Measurements from ENCODE around the gene FAH.
"Not testable (repeated sequence)": the region's sequence is repeated elsewhere in the genome, so short reads cannot be mapped to it uniquely, and the experiment has no call there.

- TF ChIP-seq CSRNP3 (CRISPR knock-in tag; IDR thresholded peaks at IDR 0.05); ESRRG (CRISPR knock-in tag; IDR thresholded peaks at IDR 0.05); ZNF8 (CRISPR knock-in tag; IDR thresholded peaks at IDR 0.05); PATZ1 (CRISPR knock-in tag; IDR thresholded peaks at IDR 0.05; ENCODE audit: borderline replicate concordance); ARNTL (CRISPR knock-in tag; IDR thresholded peaks at IDR 0.05; ENCODE audit: borderline replicate concordance, low read depth); BACH2 (CRISPR knock-in tag; IDR thresholded peaks at IDR 0.05; ENCODE audit: borderline replicate concordance); TCF4 (CRISPR knock-in tag; IDR thresholded peaks at IDR 0.05; ENCODE audit: borderline replicate concordance); SNAI2 (CRISPR knock-in tag; IDR thresholded peaks at IDR 0.05); CSDC2 (CRISPR knock-in tag; IDR thresholded peaks at IDR 0.05); POU6F1 (CRISPR knock-in tag; IDR thresholded peaks at IDR 0.05; ENCODE audit: borderline replicate concordance, low read depth); RARB (CRISPR knock-in tag; IDR thresholded peaks at IDR 0.05): not testable (repeated sequence)
These were observed 2.8 kb downstream of the FAH start for GRCh38 chr15:80155378-80156175.
